HK-2 (cell line): Measurements from ENCODE around the gene NRTN.
"Not testable (repeated sequence)": the region's sequence is repeated elsewhere in the genome, so short reads cannot be mapped to it uniquely, and the experiment has no call there.

Experiments used
- DNase-seq: peaks from one replicate; pipeline ENCODE4 v3.0.0-alpha.2; 2018; ENCODE audit not compliant: unreplicated experiment

Gene NRTN

DNA sequence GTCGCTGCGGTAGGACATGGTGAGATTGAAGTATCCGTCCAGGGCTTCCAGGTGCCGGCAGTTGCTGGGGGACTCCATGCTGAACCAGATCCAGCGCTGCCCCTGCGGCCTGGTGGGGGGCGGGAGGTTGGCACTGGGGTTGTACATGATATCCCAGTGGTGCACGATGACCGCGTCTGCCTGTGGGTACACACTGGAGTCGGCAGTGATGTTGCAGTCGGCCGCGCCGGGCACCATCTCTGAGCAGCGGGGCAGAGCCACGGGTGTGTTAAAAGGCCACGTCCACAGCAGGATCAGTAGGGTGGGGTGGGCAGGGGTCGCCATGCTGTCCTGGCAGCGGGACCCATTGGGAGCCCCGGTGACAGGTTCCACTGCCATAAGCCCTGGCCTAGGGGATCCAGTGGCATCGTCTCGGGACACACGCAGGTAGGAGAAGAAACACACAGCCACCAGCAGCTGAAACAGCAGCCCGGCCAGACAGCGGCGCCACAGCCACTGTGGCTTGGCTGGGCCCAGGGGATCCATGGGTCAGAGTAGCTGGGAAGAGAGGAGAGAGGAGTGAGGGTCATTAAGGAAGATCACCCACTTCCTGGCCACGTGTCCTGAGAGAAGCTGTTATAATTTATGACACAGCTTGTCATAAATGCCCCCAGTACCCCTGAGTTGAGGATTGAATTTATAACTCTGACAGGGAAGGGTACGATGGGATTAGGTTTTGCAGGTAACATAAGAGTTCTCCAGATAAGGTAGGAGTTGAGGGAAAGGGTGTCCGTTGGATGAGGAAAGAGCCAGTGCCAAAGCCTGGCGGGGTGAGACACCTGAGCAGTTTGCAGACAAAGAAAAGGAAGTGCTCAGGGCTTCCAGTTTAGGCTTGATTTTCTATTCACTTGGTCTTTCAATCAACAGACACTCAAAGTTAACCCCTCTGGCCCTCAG is 62.6 kb downstream of the NRTN start:
- DNase-seq: no peak

DNA sequence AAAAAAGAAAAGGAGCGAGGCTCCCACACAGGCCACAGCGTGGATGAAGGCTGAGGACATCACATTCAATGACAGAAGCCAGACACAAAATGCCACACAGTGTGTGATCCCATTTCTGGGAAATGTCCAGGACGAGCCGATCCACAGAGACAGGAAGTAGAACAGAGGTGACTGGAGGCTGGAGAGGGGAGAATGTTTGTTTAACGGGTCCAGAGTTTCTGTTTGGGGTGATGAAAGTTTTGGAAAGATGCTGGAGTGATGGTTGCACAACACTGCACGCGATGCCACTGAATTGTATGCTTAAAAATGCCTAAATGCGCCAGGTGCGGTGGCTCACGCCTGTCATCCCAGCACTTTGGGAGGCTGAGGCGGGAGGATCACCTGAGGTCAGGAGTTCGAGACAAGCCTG is 66.1 kb downstream of the NRTN start:
- DNase-seq: no peak

GRCh38 chr19:5873617-5874199 is 68.8 kb downstream of the NRTN start:
- no peak for DNase-seq

DNA sequence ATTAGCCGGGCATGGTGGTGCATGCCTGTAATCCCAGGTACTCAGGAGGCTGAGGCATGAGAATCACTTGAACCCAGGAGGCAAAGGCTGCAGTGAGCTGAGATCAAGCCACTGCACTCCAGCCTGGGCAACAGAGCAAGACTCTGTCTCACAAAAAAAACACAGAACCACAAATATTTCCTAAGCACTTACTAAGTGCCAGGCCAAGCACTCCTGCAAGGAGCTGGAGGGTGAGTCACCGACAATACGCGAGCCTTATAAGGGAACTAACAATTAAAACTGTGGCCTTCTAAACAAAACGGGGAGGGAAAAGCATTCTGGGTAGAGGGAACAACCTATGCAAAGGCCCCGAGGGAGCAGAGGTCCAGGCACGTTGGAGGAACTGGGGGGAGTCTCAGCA is 69.6 kb downstream of the NRTN start:
- not testable (repeated sequence) for DNase-seq

DNA sequence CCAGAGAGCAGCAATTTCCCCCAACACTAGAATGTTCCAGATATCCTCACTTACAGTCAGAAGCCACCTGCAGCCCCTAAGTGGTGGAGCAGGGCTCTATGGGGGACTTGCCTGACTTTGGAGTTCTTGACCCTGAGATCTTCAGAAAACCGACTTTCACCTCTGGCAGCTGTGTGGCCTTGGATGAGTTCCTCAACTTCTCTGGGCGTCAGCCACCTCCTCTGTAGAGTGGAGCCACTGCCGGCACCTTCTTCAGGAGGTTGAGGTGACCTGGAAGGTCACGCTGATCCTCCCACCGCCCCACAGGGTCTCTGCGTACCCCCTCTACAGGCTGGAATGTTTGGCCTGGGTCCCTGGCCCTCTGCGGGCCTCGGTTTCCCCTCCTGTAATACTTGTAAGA is 72.6 kb downstream of the NRTN start:
- no peak for DNase-seq

GRCh38 chr19:5877882-5878281 is 73.0 kb downstream of the NRTN start:
- no peak for DNase-seq
